HEK293 (cell line): ENCODE results near the gene CLASRP.

Source experiments
- ATF2 ChIP-seq: fragments of 450-650 bp; formaldehyde crosslinking; IDR thresholded peaks from 2 replicates; pipeline ENCODE4 v1.5.1; 2016; ENCODE audit warnings: missing biosample characterization, missing genetic modification characterization, low read depth
- HOXA7 ChIP-seq: sonication (generic); formaldehyde crosslinking; IDR thresholded peaks from 2 replicates; pipeline ENCODE4 v1.8.1; 2022; ENCODE audit warnings: missing genetic modification reagents, borderline replicate concordance
- MZF1 ChIP-seq: fragments of 450-650 bp; formaldehyde crosslinking; IDR thresholded peaks from 2 replicates; pipeline ENCODE4 v1.5.1; 2017; ENCODE audit warnings: missing biosample characterization, missing genetic modification characterization, borderline replicate concordance
- PRDM6 ChIP-seq: fragments of 450-650 bp; formaldehyde crosslinking; IDR thresholded peaks from 2 replicates; pipeline ENCODE4 v1.5.1; 2017; ENCODE audit warnings: missing biosample characterization, missing genetic modification characterization
- SCRT1 ChIP-seq: fragments of 450-650 bp; formaldehyde crosslinking; IDR thresholded peaks from 2 replicates; pipeline ENCODE4 v1.5.1; 2016; ENCODE audit warnings: missing biosample characterization, missing genetic modification characterization, borderline replicate concordance
- ZBTB1 ChIP-seq: fragments of 450-650 bp; formaldehyde crosslinking; IDR thresholded peaks from 2 replicates; pipeline ENCODE4 v1.5.1; 2016; ENCODE audit warnings: missing biosample characterization, missing genetic modification characterization
- ZBTB8A ChIP-seq: fragments of 450-650 bp; formaldehyde crosslinking; IDR thresholded peaks from 2 replicates; pipeline ENCODE4 v1.5.1; 2016; ENCODE audit warnings: missing biosample characterization, missing genetic modification characterization
- ZIC2 ChIP-seq: fragments of 450-650 bp; formaldehyde crosslinking; IDR thresholded peaks from 2 replicates; pipeline ENCODE4 v1.5.1; 2016; ENCODE audit warnings: missing biosample characterization, missing genetic modification characterization
- ZNF10 ChIP-seq: fragments of 450-650 bp; formaldehyde crosslinking; IDR thresholded peaks from 2 replicates; pipeline ENCODE4 v1.5.1; 2017; ENCODE audit warnings: missing biosample characterization, missing genetic modification characterization
- ZNF133 ChIP-seq: fragments of 450-650 bp; formaldehyde crosslinking; IDR thresholded peaks from 2 replicates; pipeline ENCODE4 v1.5.1; 2016; ENCODE audit warnings: missing biosample characterization, missing genetic modification characterization
- ZNF157 ChIP-seq: fragments of 450-650 bp; formaldehyde crosslinking; IDR thresholded peaks from 2 replicates; pipeline ENCODE4 v1.5.1; 2016; ENCODE audit warnings: missing biosample characterization, missing genetic modification characterization
- ZNF16 ChIP-seq: fragments of 450-650 bp; formaldehyde crosslinking; IDR thresholded peaks from 2 replicates; pipeline ENCODE4 v1.5.1; 2016; ENCODE audit warnings: low read depth, missing biosample characterization, missing genetic modification characterization
- ZNF202 ChIP-seq: fragments of 450-650 bp; formaldehyde crosslinking; IDR thresholded peaks from 2 replicates; pipeline ENCODE4 v1.5.1; 2016; ENCODE audit warnings: missing biosample characterization, missing genetic modification characterization, borderline replicate concordance
- ZNF24 ChIP-seq: fragments of 450-650 bp; formaldehyde crosslinking; IDR thresholded peaks from 2 replicates; pipeline ENCODE4 v1.5.1; 2016; ENCODE audit warnings: missing biosample characterization, missing genetic modification characterization
- ZNF26 ChIP-seq: fragments of 450-650 bp; formaldehyde crosslinking; IDR thresholded peaks from 2 replicates; pipeline ENCODE4 v1.5.1; 2016; ENCODE audit warnings: missing biosample characterization, missing genetic modification characterization
- ZNF280C ChIP-seq: fragments of 450-650 bp; formaldehyde crosslinking; IDR thresholded peaks from 2 replicates; pipeline ENCODE4 v1.5.1; 2016; ENCODE audit warnings: missing biosample characterization, missing genetic modification characterization
- ZNF280D ChIP-seq: fragments of 450-650 bp; formaldehyde crosslinking; IDR thresholded peaks from 2 replicates; pipeline ENCODE4 v1.5.1; 2016; ENCODE audit warnings: missing biosample characterization, missing genetic modification characterization
- ZNF398 ChIP-seq: fragments of 450-650 bp; formaldehyde crosslinking; IDR thresholded peaks from 2 replicates; pipeline ENCODE4 v1.5.1; 2017; ENCODE audit warnings: missing biosample characterization, missing genetic modification characterization
- ZNF501 ChIP-seq: fragments of 450-650 bp; formaldehyde crosslinking; IDR thresholded peaks from 2 replicates; pipeline ENCODE4 v1.5.1; 2016; ENCODE audit warnings: missing biosample characterization, missing genetic modification characterization
- ZNF530 ChIP-seq: fragments of 450-650 bp; formaldehyde crosslinking; IDR thresholded peaks from 2 replicates; pipeline ENCODE4 v1.5.1; 2016; ENCODE audit warnings: low read depth, missing biosample characterization, missing genetic modification characterization
- ZNF548 ChIP-seq: fragments of 450-650 bp; formaldehyde crosslinking; IDR thresholded peaks from 2 replicates; pipeline ENCODE4 v1.5.1; 2016; ENCODE audit warnings: missing biosample characterization, missing genetic modification characterization
- ZNF561 ChIP-seq: fragments of 450-650 bp; IDR thresholded peaks from 2 replicates; pipeline ENCODE4 v1.5.1; 2018; ENCODE audit warnings: missing biosample characterization, missing genetic modification characterization, borderline replicate concordance
- ZNF623 ChIP-seq: fragments of 450-650 bp; formaldehyde crosslinking; IDR thresholded peaks from 2 replicates; pipeline ENCODE4 v1.5.1; 2016; ENCODE audit warnings: missing biosample characterization, missing genetic modification characterization
- ZNF701 ChIP-seq: fragments of 450-650 bp; formaldehyde crosslinking; IDR thresholded peaks from 2 replicates; pipeline ENCODE4 v1.5.1; 2016; ENCODE audit warnings: missing biosample characterization, missing genetic modification characterization
- ZNF776 ChIP-seq: fragments of 450-650 bp; formaldehyde crosslinking; IDR thresholded peaks from 2 replicates; pipeline ENCODE4 v1.5.0; 2017; ENCODE audit warnings: missing biosample characterization, missing genetic modification characterization, borderline replicate concordance
- ZNF777 ChIP-seq: fragments of 450-650 bp; formaldehyde crosslinking; IDR thresholded peaks from 2 replicates; pipeline ENCODE4 v1.5.1; 2017; ENCODE audit warnings: missing biosample characterization, missing genetic modification characterization, borderline replicate concordance
- ZNF791 ChIP-seq: fragments of 450-650 bp; formaldehyde crosslinking; IDR thresholded peaks from 2 replicates; pipeline ENCODE4 v1.5.1; 2016; ENCODE audit warnings: missing biosample characterization, missing genetic modification characterization

CLASRP gene

GRCh38 chr19:45091031-45091923 is 52.4 kb downstream of the CLASRP start (continued):
- no peak for TF ChIP-seq ZNF280C (tag by site-specific recombination)
- TF ChIP-seq ZNF530 (tag by site-specific recombination), result no peak
- no peak; the same call in 1 of the 2 replicates for TF ChIP-seq ZBTB8A (tag by site-specific recombination)
- peak; percentile 99 for TF ChIP-seq SCRT1
- TF ChIP-seq ZIC2 (tag by site-specific recombination), result peak; percentile 64
- no peak for TF ChIP-seq HOXA7
- peak; percentile 76 for TF ChIP-seq ZNF501 (tag by site-specific recombination)
- TF ChIP-seq ZNF10 (tag by site-specific recombination), result peak; percentile 57; the same call in 1 of the 2 replicates
- TF ChIP-seq ZNF133 (tag by site-specific recombination), result no peak
- 0 out of 2 replicates have a peak, but pooled peaks have one; percentile 16 for TF ChIP-seq ZNF548 (tag by site-specific recombination)
- TF ChIP-seq ZNF791, result no peak
- no peak for TF ChIP-seq ZNF776
- TF ChIP-seq MZF1 (tag by site-specific recombination), result no peak
- TF ChIP-seq ZNF398, result no peak; the same call in 1 of the 2 replicates
- 0 out of 2 replicates have a peak, but pooled peaks have one; percentile 37 for TF ChIP-seq ZNF157 (tag by site-specific recombination)
- TF ChIP-seq ATF2 (tag by site-specific recombination), result no peak
- TF ChIP-seq ZNF202 (tag by site-specific recombination), result no peak
- TF ChIP-seq ZBTB1 (tag by site-specific recombination), result no peak
- no peak for TF ChIP-seq ZNF777 (tag by site-specific recombination)
- peak; percentile 80 for TF ChIP-seq ZNF24
- peak; percentile 92; the same call in 1 of the 2 replicates for TF ChIP-seq ZNF561
- no peak for TF ChIP-seq PRDM6
- TF ChIP-seq ZNF623, result peak; percentile 10; the same call in 1 of the 2 replicates
- TF ChIP-seq ZNF280D (tag by site-specific recombination), result 0 out of 2 replicates have a peak, but pooled peaks have one; percentile 56
- no peak for TF ChIP-seq ZNF701 (tag by site-specific recombination)
- TF ChIP-seq ZNF16 (tag by site-specific recombination), result no peak
- TF ChIP-seq ZNF26 (tag by site-specific recombination), result no peak
